H1 (cell line): Measurements from ENCODE around the gene PPP1CA. TPM values are rescaled to one million over a fixed set of nuclear protein-coding genes. Genes with fewer than 3 reads are reported as not detected.

Experiments used
- CTCF ChIA-PET: fragments of 300-600 bp; sonication (Branson Sonifier 250); formaldehyde crosslinking; loops from one replicate; lab custom pipeline; 2021; ENCODE audit not compliant: partially characterized antibody; lab: Charles Lee
- POLR2A ChIA-PET: fragments of 300-600 bp; sonication (Branson Sonifier 250); formaldehyde crosslinking; loops from one replicate; lab custom pipeline; 2021; ENCODE audit warnings: inconsistent platforms; ENCODE audit not compliant: partially characterized antibody; lab: Charles Lee
- DNase-seq, 2 experiments: peaks; one replicate each; pipeline versions ENCODE4 v3.0.0 to v3.0.0-alpha.2; 2010 to 2022; ENCODE audit warnings: low spot score in 2 of 2, low read depth in 1 of 2, mixed read lengths in 1 of 2
- FAIRE-seq: peaks from 2 replicates; lab custom pipeline; 2011; peaks lifted over from hg19 to GRCh38; lab: Jason Lieb, UNC
- H2AFZ ChIP-seq: 2 replicates; pipeline ENCODE4 v1.8.1; 2012; ENCODE audit warnings: low read length, inconsistent platforms
- H2AK5ac ChIP-seq: 2 replicates; pipeline ENCODE4 v1.6.1; 2013; ENCODE audit warnings: low read depth, low read length
- H2BK120ac ChIP-seq: replicated peaks from 2 replicates; pipeline ENCODE3; 2013; ENCODE audit warnings: low read depth, low read length, inconsistent platforms
- H2BK12ac ChIP-seq: 2 replicates; pipeline ENCODE4 v1.6.1; 2013; ENCODE audit warnings: low read depth, low read length
- H2BK15ac ChIP-seq: 2 replicates; pipeline ENCODE4 v1.6.1; 2013; ENCODE audit warnings: low read length
- H2BK20ac ChIP-seq: 2 replicates; pipeline ENCODE4 v1.6.1; 2013; ENCODE audit warnings: low read length
- H2BK5ac ChIP-seq: 2 replicates; pipeline ENCODE4 v1.6.1; 2013; ENCODE audit warnings: low read depth, low read length
- H3K14ac ChIP-seq: 2 replicates; pipeline ENCODE4 v1.6.1; 2013; ENCODE audit warnings: inconsistent platforms; ENCODE audit not compliant: insufficient read length
- H3K18ac ChIP-seq: 2 replicates; pipeline ENCODE4 v1.6.1; 2013; ENCODE audit warnings: low read length; ENCODE audit errors: extremely low read depth
- H3K23ac ChIP-seq: 2 replicates; pipeline ENCODE4 v1.6.1; 2013; ENCODE audit warnings: inconsistent platforms; ENCODE audit not compliant: insufficient read length
- H3K23me2 ChIP-seq: 2 replicates; pipeline ENCODE4 v1.6.1; 2013; ENCODE audit warnings: low read depth, low read length
- H3K27ac ChIP-seq: 2 replicates; pipeline ENCODE4 v1.6.1; 2011; ENCODE audit warnings: low read depth, low read length, inconsistent platforms
- H3K27me3 ChIP-seq, 4 experiments: replicated peaks in 1 of 4; 1 replicate in 1 of 4; 2 replicates in 3 of 4; pipeline versions ENCODE4 v1.6.1 to v1.8.1; 2011 to 2013; ENCODE audit warnings: low read length in 3 of 4, mild to moderate bottlenecking in 3 of 4, inconsistent platforms in 2 of 4, mixed read lengths in 2 of 4, moderate library complexity in 1 of 4; ENCODE audit not compliant: control insufficient read depth in 3 of 4, insufficient read depth in 3 of 4; ENCODE audit errors: extremely low read depth in 1 of 4
- H3K36me3 ChIP-seq, 4 experiments: 2 replicates each; pipeline versions ENCODE4 v1.6.1 to v1.8.1; 2011 to 2013; ENCODE audit warnings: mild to moderate bottlenecking in 4 of 4, low read length in 3 of 4, moderate library complexity in 2 of 4, control low read depth in 1 of 4, inconsistent platforms in 1 of 4; ENCODE audit not compliant: insufficient read depth in 4 of 4, control insufficient read depth in 2 of 4
- H3K4ac ChIP-seq: replicated peaks from 2 replicates; pipeline ENCODE3; 2013; ENCODE audit warnings: low read length, low read depth, mixed read lengths, inconsistent platforms; ENCODE audit not compliant: insufficient read length
- H3K4me1 ChIP-seq, 4 experiments: replicated peaks in 1 of 4; 1 replicate in 1 of 4; 2 replicates in 3 of 4; pipeline versions ENCODE4 v1.6.1 to v1.8.1; 2011 to 2013; ENCODE audit warnings: low read length in 3 of 4, inconsistent platforms in 2 of 4, mixed read lengths in 1 of 4; ENCODE audit not compliant: insufficient read depth in 4 of 4, control insufficient read depth in 3 of 4
- H3K4me2 ChIP-seq, 2 experiments: 2 replicates each; pipeline versions ENCODE4 v1.6.1 to v1.8.1; 2011 to 2013; ENCODE audit warnings: low read depth in 2 of 2, low read length in 2 of 2, control low read depth in 1 of 2, inconsistent platforms in 1 of 2, mild to moderate bottlenecking in 1 of 2; ENCODE audit not compliant: insufficient read depth in 1 of 2
- H3K4me3 ChIP-seq, 4 experiments: fragments of 200-600, 300-600 bp in 1 of 4; sonication (generic), shearing (Covaris generic), sonication (Bioruptor Twin) in 1 of 4; 2 replicates each; pipeline versions ENCODE4 v1.5.1 to v1.8.1; 2011 to 2016; ENCODE audit warnings: low read length in 4 of 4, low read depth in 3 of 4, control low read depth in 2 of 4, inconsistent platforms in 2 of 4, mild to moderate bottlenecking in 2 of 4, mixed read lengths in 1 of 4, moderate library complexity in 1 of 4; ENCODE audit not compliant: insufficient read depth in 2 of 4; ENCODE audit errors: extremely low read depth in 1 of 4
- H3K56ac ChIP-seq: replicated peaks from 2 replicates; pipeline ENCODE3; 2013; ENCODE audit warnings: low read depth, mild to moderate bottlenecking, mixed read lengths, low read length, inconsistent platforms; ENCODE audit not compliant: insufficient read length
- H3K79me1 ChIP-seq: 2 replicates; pipeline ENCODE4 v1.6.1; 2013; ENCODE audit warnings: low read depth, low read length, control low read depth
- H3K79me2 ChIP-seq, 2 experiments: 2 replicates each; pipeline versions ENCODE4 v1.6.1 to v1.8.1; 2012 to 2013; ENCODE audit warnings: low read length in 2 of 2, mild to moderate bottlenecking in 2 of 2, inconsistent platforms in 1 of 2; ENCODE audit not compliant: insufficient read depth in 2 of 2, control insufficient read depth in 1 of 2
- H3K9ac ChIP-seq, 4 experiments: replicated peaks in 1 of 4; 1 replicate in 1 of 4; 2 replicates in 3 of 4; pipeline versions ENCODE4 v1.6.1 to v1.8.1; 2011 to 2013; ENCODE audit warnings: low read depth in 3 of 4, low read length in 3 of 4, control low read depth in 2 of 4, mild to moderate bottlenecking in 2 of 4, moderate library complexity in 2 of 4, inconsistent platforms in 1 of 4; ENCODE audit errors: extremely low read depth in 1 of 4
- H3K9me3 ChIP-seq, 2 experiments: 2 replicates each; pipeline versions ENCODE4 v1.6.1 to v1.8.1; 2012 to 2013; ENCODE audit warnings: mild to moderate bottlenecking in 2 of 2, moderate library complexity in 2 of 2, control low read depth in 1 of 2, inconsistent platforms in 1 of 2, low read depth in 1 of 2, low read length in 1 of 2, mixed read lengths in 1 of 2; ENCODE audit not compliant: insufficient read depth in 2 of 2
- H4K20me1 ChIP-seq, 2 experiments: replicated peaks in 1 of 2; 2 replicates each; pipeline versions ENCODE3 to v1.8.1; 2011 to 2013; ENCODE audit warnings: inconsistent platforms in 2 of 2, low read length in 2 of 2, mild to moderate bottlenecking in 1 of 2; ENCODE audit not compliant: insufficient read depth in 2 of 2, control insufficient read depth in 1 of 2
- H4K5ac ChIP-seq: 2 replicates; pipeline ENCODE4 v1.6.1; 2013; ENCODE audit warnings: low read length, low read depth, mixed read lengths, inconsistent platforms; ENCODE audit not compliant: insufficient read length
- H4K8ac ChIP-seq: 2 replicates; pipeline ENCODE4 v1.8.0; 2013; ENCODE audit warnings: mild to moderate bottlenecking, moderate library complexity, low read length, inconsistent platforms; ENCODE audit not compliant: insufficient read depth; ENCODE audit errors: extremely low read depth
- H4K91ac ChIP-seq: replicated peaks from 2 replicates; pipeline ENCODE3; 2013; ENCODE audit warnings: low read length, mixed read lengths, inconsistent platforms; ENCODE audit not compliant: insufficient read length
- ATF3 ChIP-seq: IDR thresholded peaks from 2 replicates; pipeline ENCODE4 v1.6.1; 2011; ENCODE audit warnings: low read depth, mild to moderate bottlenecking, low read length; ENCODE audit not compliant: insufficient read depth
- CBX5 ChIP-seq: fragments of 300-800, 300-1000 bp; sonication (generic); IDR thresholded peaks from 2 replicates; pipeline ENCODE4 v1.7.1; 2016; ENCODE audit warnings: antibody characterized with exemption, low read length, low read depth
- CHD2 ChIP-seq: IDR thresholded peaks from 2 replicates; pipeline ENCODE4 v1.6.1; 2012; ENCODE audit warnings: low read length, improper control_type of control experiment
- FOSL1 ChIP-seq: IDR thresholded peaks from 2 replicates; pipeline ENCODE4 v1.6.1; 2011; ENCODE audit warnings: mild to moderate bottlenecking, low read depth, low read length, moderate library complexity; ENCODE audit not compliant: insufficient read depth
- GTF2F1 ChIP-seq: IDR thresholded peaks from 2 replicates; pipeline ENCODE4 v1.6.1; 2012; ENCODE audit warnings: low read depth, low read length, improper control_type of control experiment, borderline replicate concordance
- HDAC6 ChIP-seq: IDR thresholded peaks from one replicate; pipeline ENCODE4 v1.7.1; 2012; ENCODE audit warnings: low read depth, mild to moderate bottlenecking, inconsistent platforms, low read length, moderate library complexity
- MAFK ChIP-seq: IDR thresholded peaks from 2 replicates; pipeline ENCODE4 v1.6.1; 2012; ENCODE audit warnings: low read depth, mild to moderate bottlenecking, improper control_type of control experiment, low read length
- RNF2 ChIP-seq: fragments of 200-900, 300-1000 bp; sonication (generic); IDR thresholded peaks from 2 replicates; pipeline ENCODE4 v1.7.1; 2016; ENCODE audit warnings: borderline replicate concordance, low read depth, mild to moderate bottlenecking, antibody characterized with exemption, low read length; ENCODE audit not compliant: poor library complexity, severe bottlenecking; ENCODE audit errors: missing control alignments
- SUZ12 ChIP-seq: fragments of 200-600 bp; sonication (generic); IDR thresholded peaks from 2 replicates; pipeline ENCODE4 v1.6.1; 2012; ENCODE audit warnings: mild to moderate bottlenecking, inconsistent platforms, low read length, moderate library complexity, mixed read lengths
- TAF1 ChIP-seq: IDR thresholded peaks from 2 replicates; pipeline ENCODE4 v1.6.1; 2011; ENCODE audit warnings: mild to moderate bottlenecking, low read depth, low read length
- TAF7 ChIP-seq: optimal IDR thresholded peaks from 2 replicates; pipeline ENCODE3; 2011; ENCODE audit warnings: low read depth, mild to moderate bottlenecking, inconsistent platforms, low read length, moderate library complexity, borderline replicate concordance
- TEAD4 ChIP-seq: IDR thresholded peaks from 2 replicates; pipeline ENCODE4 v1.6.1; 2012; ENCODE audit warnings: low read depth, low read length, inconsistent platforms, mixed read lengths
- WGBS, 2 experiments: shearing (Covaris generic) in 1 of 2; methylation state at CpG; one replicate each; pipeline versions ENCODE4 v1.1.6 to v1.1.7; 2013 to 2015; ENCODE audit warnings: low lambda C conversion rate in 2 of 2, mixed read lengths in 2 of 2, inconsistent platforms in 1 of 2, low coverage in 1 of 2, missing lambda C conversion rate in 1 of 2; ENCODE audit not compliant: insufficient replicate concordance in 2 of 2, insufficient coverage in 1 of 2, insufficient read length in 1 of 2; ENCODE audit errors: extremely low coverage in 1 of 2, missing lambda C conversion rate in 1 of 2; 5-methylcytosine and 5-hydroxymethylcytosine counted together
- polyA plus RNA-seq, 7 experiments: library from polyadenylated mRNA; depleted of rRNA in 3 of 7; stranded (reverse) in 5 of 7; unstranded in 2 of 7; fragments of >200 nt in 5 of 7; fragments of 200-250 nt in 2 of 7; gene quantifications; 1 replicate in 5 of 7; 2 replicates in 1 of 7; 4 replicates in 1 of 7; pipeline versions ENCODE4 v1.2.1 to v1.2.3, GENCODE V29; 2011 to 2013; ENCODE audit warnings: missing spikeins in 2 of 7, mixed read lengths in 2 of 7
- total RNA-seq: library from RNA; stranded (reverse); fragmentation: NEBNext Ultra II Directional; extraction: Animal tissue kit (Norgen Biotek cat#: 25700); gene quantifications from 2 replicates; pipeline ENCODE4 v1.2.1, GENCODE V29; 2021

The PPP1CA gene
- total and polyA plus RNA-seq, 2 of the 8 experiments (the other 6 are each of a cell fraction or from before 2014, with no cell fraction given), result 198 to 359 TPM

GRCh38 chr11:67369801-67370284 is 31.8 kb downstream of the PPP1CA start:
- Histone ChIP-seq H3K4ac (no peak overlapping the region), H2BK120ac (no peak overlapping the region), H3K79me1 (no peaks in the 10 kb centered on the region), H3K36me3 (no peaks in the 10 kb centered on the region), H2BK5ac (no peak overlapping the region), H3K4me3 (no peak overlapping the region), H4K91ac (no peak overlapping the region), H2BK12ac (peak overlapping the region; percentile 87; the same call in 1 of the 2 replicates), H3K9me3 (no peaks in the 10 kb centered on the region), H4K20me1 (peaks cover 0 to 3% of the 10 kb centered on the region in 2 experiments), H2AFZ (no peak overlapping the region), H3K27ac (no peak overlapping the region), H3K18ac (no peak overlapping the region; the same call in 1 of the 2 replicates), H3K4me1 (peaks cover 0 to 32% (median 27%) of the 10 kb centered on the region in 4 experiments; a peak in 6 of 7 replicates), H3K9ac (no peak overlapping the region), H4K8ac (no peak overlapping the region), H3K23ac (no peak overlapping the region), H3K14ac (no peak overlapping the region), H2BK20ac (no peak overlapping the region), H3K56ac (no peak overlapping the region), H2BK15ac (no peak overlapping the region), H2AK5ac (no peak overlapping the region), H3K79me2 (no peaks in the 10 kb centered on the region), H3K4me2 (no peak overlapping the region), H3K27me3 (peaks cover 0 to 40% (median 33%) of the 10 kb centered on the region in 4 experiments; a peak in 6 of 7 replicates), H4K5ac (no peak overlapping the region), H3K23me2 (peaks cover 17% of the 10 kb centered on the region; the same call in 1 of the 2 replicates)
- ChIA-PET CTCF (interaction anchor here (0.7 to 34.8 kb wide), 15 partner anchors 9 to 984 kb away, joined by 3 to 1305 read pairs (median 4); partner anchors contain the start of genes POLD4 and RAD9A), POLR2A (interaction anchor here (0.8 to 1.4 kb wide), 10 partner anchors 7 to 257 kb away, joined by 3 to 6 read pairs (median 4); partner anchors contain the start of gene POLD4)
- no peak for TF ChIP-seq ATF3
- TF ChIP-seq SUZ12, result no peak
- TF ChIP-seq GTF2F1, result no peak
- no peak for TF ChIP-seq TAF1
- TF ChIP-seq TEAD4, result no peak
- TF ChIP-seq HDAC6, result no peak
- no peak for TF ChIP-seq FOSL1
- TF ChIP-seq CHD2, result no peak
- no peak for TF ChIP-seq RNF2
- no peak for TF ChIP-seq MAFK
- no peak for TF ChIP-seq TAF7
- TF ChIP-seq CBX5, result no peak
- no peak for FAIRE-seq
- WGBS, 2 experiments, result 58% methylated on average over 12 of the region's 12 CpGs; no CpG with 5 or more reads in 1 of the 2 experiments
- no peak for DNase-seq
